ENCODE data around the gene STX1A.

DNA sequence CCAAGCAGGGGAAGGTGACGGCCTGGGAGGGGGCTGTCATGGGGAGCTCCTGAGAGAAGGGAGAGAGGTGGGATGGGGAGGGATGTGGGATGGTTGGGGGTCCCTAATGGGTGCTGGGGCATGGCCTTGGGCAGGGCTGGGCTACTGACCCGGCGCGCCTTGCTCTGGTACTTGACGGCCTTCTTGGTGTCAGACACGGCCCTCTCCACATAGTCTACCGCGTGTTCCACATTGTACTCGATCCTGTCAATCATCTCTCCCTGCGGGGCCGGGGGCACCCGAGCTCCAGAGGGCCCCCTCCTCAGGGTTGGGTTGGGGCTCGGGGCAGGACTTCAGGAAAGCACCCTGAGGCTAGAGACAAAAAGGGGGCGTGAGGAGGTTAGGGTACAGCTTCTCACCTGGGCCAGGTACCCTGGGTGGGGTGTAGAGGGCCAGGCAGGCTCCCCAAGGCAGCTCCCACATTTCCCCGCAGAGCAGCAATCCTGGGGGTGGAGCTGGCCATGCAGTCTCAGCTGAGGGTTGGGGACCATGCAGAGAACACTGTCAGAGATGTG lies 18.8 kb downstream of the STX1A start:
- no peak for TF ChIP-seq CTCF (IDR thresholded peaks at IDR 0.05)
- no peak for TF ChIP-seq POLR2A (IDR thresholded peaks at IDR 0.05)
- TF ChIP-seq EP300 (IDR thresholded peaks at IDR 0.05) = no peak

All from tibial nerve (tissue), 4 donors.